Activated T-helper 17 cell treated with anti-CD3 and anti-CD28 coated beads, Interleukin-2, amount 50 U/mL, for 72 hours (primary cell): ENCODE results near the gene WNT2. TPM values are rescaled to one million over a fixed set of nuclear protein-coding genes. Genes with fewer than 3 reads are reported as not detected.

Source experiments
- ATAC-seq: fragments of 150-1000 bp; cut with Tn5 transposase; replicated peaks from 2 replicates; pipeline ENCODE4 v1.10.0; 2021; ENCODE audit warnings: mild to moderate bottlenecking, moderate library complexity
- H3K27ac Mint-ChIP-seq: one replicate; pipeline ENCODE4 v1.8.0; 2022; ENCODE audit warnings: mixed read lengths
- H3K27me3 Mint-ChIP-seq: one replicate; pipeline ENCODE4 v1.8.0; 2022; ENCODE audit warnings: mixed read lengths
- H3K36me3 Mint-ChIP-seq: one replicate; pipeline ENCODE4 v1.8.0; 2022; ENCODE audit warnings: low read depth, mild to moderate bottlenecking, mixed read lengths
- H3K4me1 Mint-ChIP-seq: one replicate; pipeline ENCODE4 v1.8.0; 2022; ENCODE audit warnings: mixed read lengths
- H3K4me3 Mint-ChIP-seq: one replicate; pipeline ENCODE4 v1.8.0; 2022; ENCODE audit warnings: mild to moderate bottlenecking, mixed read lengths
- H3K9me3 Mint-ChIP-seq: one replicate; pipeline ENCODE4 v1.8.0; 2022; ENCODE audit warnings: mixed read lengths
- total RNA-seq, 2 donors: library from RNA; stranded (reverse); gene quantifications; one replicate each; pipeline ENCODE4 v1.2.3, GENCODE V29; 2022

WNT2 gene
- total RNA-seq, 2 donors from 2014 or later, result not detected

GRCh38 chr7:117230276-117231046, 92.4 kb downstream of the WNT2 start:
- ATAC-seq, result no peak

DNA sequence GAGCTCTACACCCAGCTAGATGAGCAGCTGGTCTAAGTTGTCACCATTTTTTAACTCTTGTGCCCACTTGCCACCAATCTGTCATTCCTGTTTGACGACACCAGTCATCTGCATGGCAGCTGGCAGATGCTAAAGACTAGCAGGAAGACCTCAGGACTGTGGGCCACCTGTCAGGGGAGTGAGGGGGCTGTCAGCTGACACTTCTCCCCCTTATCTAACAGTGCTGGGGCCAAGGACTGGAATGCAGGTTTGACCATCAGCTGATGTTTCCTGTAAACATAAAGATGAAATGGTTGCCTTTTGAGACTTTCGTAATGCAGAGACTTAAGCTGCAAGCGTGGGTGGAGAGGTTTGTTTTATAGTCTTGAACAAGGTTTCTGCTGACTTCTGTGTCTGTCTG, 93.5 kb downstream of the WNT2 start:
- ATAC-seq, result no peak
- no peak overlapping the region for H3K27ac Mint-ChIP-seq
- no peaks in the 10 kb centered on the region for H3K4me1 Mint-ChIP-seq
- no peaks in the 10 kb centered on the region for H3K27me3 Mint-ChIP-seq
- H3K9me3 Mint-ChIP-seq, result peaks cover 3% of the 10 kb centered on the region
- no peak overlapping the region for H3K4me3 Mint-ChIP-seq
- H3K36me3 Mint-ChIP-seq, result no peaks in the 10 kb centered on the region

More at GRCh38 chr7:117230276-117231046, 92.4 kb downstream of the WNT2 start:
- peaks cover 3% of the 10 kb centered on the region for H3K27me3 Mint-ChIP-seq
- no peak overlapping the region for H3K4me3 Mint-ChIP-seq
- H3K36me3 Mint-ChIP-seq, result no peaks in the 10 kb centered on the region
- H3K9me3 Mint-ChIP-seq, result peaks cover 3% of the 10 kb centered on the region
- no peaks in the 10 kb centered on the region for H3K4me1 Mint-ChIP-seq
- H3K27ac Mint-ChIP-seq, result no peak overlapping the region

- Mint-ChIP-seq H3K4me1 (no peaks in the 10 kb centered on the region), H3K9me3 (no peaks in the 10 kb centered on the region), H3K27ac (no peak overlapping the region), H3K36me3 (peaks cover 8% of the 10 kb centered on the region), H3K27me3 (no peaks in the 10 kb centered on the region), H3K4me3 (no peak overlapping the region)
- ATAC-seq, result no peak
These were observed 95.8 kb downstream of the WNT2 start for GRCh38 chr7:117227091-117227490.

DNA sequence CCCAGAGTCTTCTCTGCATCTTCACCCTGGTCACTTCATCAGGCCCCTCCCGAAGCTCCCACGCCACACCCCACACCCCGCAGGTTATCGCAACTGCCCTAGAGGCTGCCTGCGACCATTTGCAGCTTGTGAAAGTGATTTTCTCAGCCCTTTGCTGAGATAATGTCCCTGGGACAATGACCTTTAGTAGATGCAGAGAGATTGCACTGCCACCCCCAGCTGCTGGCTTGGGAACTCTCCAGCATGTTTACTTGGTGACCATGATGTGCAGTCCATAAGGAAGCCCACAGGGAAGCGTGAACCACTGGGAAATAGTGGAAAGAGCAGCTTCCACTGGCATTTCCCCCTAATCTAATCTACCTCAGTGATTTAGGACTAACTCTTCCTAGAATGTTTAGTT, 97.3 kb downstream of the WNT2 start:
- no peaks in the 10 kb centered on the region for H3K27me3 Mint-ChIP-seq
- no peak for ATAC-seq
- no peak overlapping the region for H3K4me3 Mint-ChIP-seq
- H3K36me3 Mint-ChIP-seq, result peaks cover 8% of the 10 kb centered on the region
- no peaks in the 10 kb centered on the region for H3K9me3 Mint-ChIP-seq
- no peaks in the 10 kb centered on the region for H3K4me1 Mint-ChIP-seq
- no peak overlapping the region for H3K27ac Mint-ChIP-seq

Other genes starting within 250 kb of the WNT2 start
- gene ASZ1, start 104.4 kb upstream of the WNT2 start, total RNA-seq, result not detected
- gene CFTR, start 157.0 kb upstream of the WNT2 start, total RNA-seq, result not detected